Common myeloid progenitor, CD34-positive (primary cell): ENCODE data around the gene SPDYE2B. TPM values are rescaled to one million over a fixed set of nuclear protein-coding genes. Genes with fewer than 3 reads are reported as not detected.
"Not testable (repeated sequence)": the region's sequence is repeated elsewhere in the genome, so short reads cannot be mapped to it uniquely, and the experiment has no call there.

Experiments
- CTCF ChIA-PET: fragments of 350-600 bp; sonication (Branson Sonifier 250); formaldehyde crosslinking; loops from one replicate; lab custom pipeline; 2021; ENCODE audit warnings: antibody characterized with exemption; lab: Charles Lee
- POLR2A ChIA-PET: fragments of 350-600 bp; sonication (Branson Sonifier 250); formaldehyde crosslinking; loops from one replicate; lab custom pipeline; 2021; ENCODE audit warnings: antibody characterized with exemption; lab: Charles Lee
- DNase-seq, 3 donors: peaks; one replicate each; pipeline versions ENCODE4 v3.0.0 to v3.0.0-alpha.2; 2013
- H3K27ac ChIP-seq, 2 experiments: 1 replicate in 1 of 2; 2 replicates in 1 of 2; pipeline ENCODE4 v1.7.0; 2013; ENCODE audit warnings: inconsistent platforms in 2 of 2, low read length in 2 of 2, mild to moderate bottlenecking in 2 of 2, low read depth in 1 of 2, moderate library complexity in 1 of 2; ENCODE audit not compliant: severe bottlenecking in 2 of 2, insufficient read depth in 1 of 2, poor library complexity in 1 of 2
- H3K27me3 ChIP-seq, 5 experiments: replicated peaks in 2 of 5; 1 replicate in 3 of 5; 2 replicates in 2 of 5; pipeline versions ENCODE4 v1.6.1 to v1.7.0; 2013; ENCODE audit warnings: low read length in 4 of 5, mild to moderate bottlenecking in 2 of 5, moderate library complexity in 2 of 5, inconsistent platforms in 1 of 5; ENCODE audit not compliant: insufficient read depth in 5 of 5, control insufficient read depth in 4 of 5
- H3K36me3 ChIP-seq, 4 experiments: 1 replicate in 2 of 4; 2 replicates in 2 of 4; pipeline versions ENCODE4 v1.6.1 to v1.7.0; 2013; ENCODE audit warnings: low read length in 3 of 4, control low read depth in 1 of 4, mild to moderate bottlenecking in 1 of 4; ENCODE audit not compliant: control insufficient read depth in 4 of 4, insufficient read depth in 4 of 4
- H3K4me1 ChIP-seq, 4 experiments: 1 replicate in 3 of 4; 2 replicates in 1 of 4; pipeline versions ENCODE4 v1.6.1 to v1.7.1; 2013; ENCODE audit warnings: low read length in 3 of 4, mild to moderate bottlenecking in 3 of 4, control low read depth in 1 of 4, inconsistent platforms in 1 of 4, moderate library complexity in 1 of 4; ENCODE audit not compliant: control insufficient read depth in 4 of 4, insufficient read depth in 4 of 4; ENCODE audit errors: control extremely low read depth in 1 of 4
- H3K4me3 ChIP-seq, 7 experiments: 1 replicate in 4 of 7; 2 replicates in 3 of 7; pipeline versions ENCODE4 v1.5.1 to v1.7.0; 2013; ENCODE audit warnings: mild to moderate bottlenecking in 7 of 7, low read length in 6 of 7, moderate library complexity in 6 of 7, inconsistent platforms in 2 of 7, low read depth in 2 of 7, control low read depth in 1 of 7; ENCODE audit not compliant: insufficient read depth in 4 of 7, control insufficient read depth in 1 of 7; ENCODE audit errors: extremely low read depth in 1 of 7
- H3K9me3 ChIP-seq, 5 experiments: 1 replicate in 4 of 5; 2 replicates in 1 of 5; pipeline versions ENCODE4 v1.6.1 to v1.7.1; 2013; ENCODE audit warnings: low read length in 4 of 5, mild to moderate bottlenecking in 2 of 5, inconsistent platforms in 1 of 5, low read depth in 1 of 5, moderate library complexity in 1 of 5; ENCODE audit not compliant: control insufficient read depth in 4 of 5, insufficient read depth in 2 of 5; ENCODE audit errors: control extremely low read depth in 1 of 5
- WGBS: methylation state at CpG from one replicate; pipeline ENCODE4 v1.1.5; 2013; ENCODE audit not compliant: insufficient coverage; 5-methylcytosine and 5-hydroxymethylcytosine counted together
- polyA plus RNA-seq: library from polyadenylated mRNA; unstranded; fragments of 120-200 nt; gene quantifications from one replicate; pipeline ENCODE4 v1.2.1, GENCODE V29; 2013

SPDYE2B gene, protein sequence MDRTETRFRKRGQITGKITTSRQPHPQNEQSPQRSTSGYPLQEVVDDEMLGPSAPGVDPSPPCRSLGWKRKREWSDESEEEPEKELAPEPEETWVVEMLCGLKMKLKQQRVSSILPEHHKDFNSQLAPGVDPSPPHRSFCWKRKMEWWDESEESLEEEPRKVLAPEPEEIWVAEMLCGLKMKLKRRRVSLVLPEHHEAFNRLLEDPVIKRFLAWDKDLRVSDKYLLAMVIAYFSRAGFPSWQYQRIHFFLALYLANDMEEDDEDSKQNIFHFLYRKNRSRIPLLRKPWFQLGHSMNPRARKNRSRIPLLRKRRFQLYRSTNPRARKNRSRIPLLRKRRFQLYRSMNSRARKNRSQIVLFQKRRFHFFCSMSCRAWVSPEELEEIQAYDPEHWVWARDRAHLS
- polyA plus RNA-seq, result 0.66 TPM

DNA sequence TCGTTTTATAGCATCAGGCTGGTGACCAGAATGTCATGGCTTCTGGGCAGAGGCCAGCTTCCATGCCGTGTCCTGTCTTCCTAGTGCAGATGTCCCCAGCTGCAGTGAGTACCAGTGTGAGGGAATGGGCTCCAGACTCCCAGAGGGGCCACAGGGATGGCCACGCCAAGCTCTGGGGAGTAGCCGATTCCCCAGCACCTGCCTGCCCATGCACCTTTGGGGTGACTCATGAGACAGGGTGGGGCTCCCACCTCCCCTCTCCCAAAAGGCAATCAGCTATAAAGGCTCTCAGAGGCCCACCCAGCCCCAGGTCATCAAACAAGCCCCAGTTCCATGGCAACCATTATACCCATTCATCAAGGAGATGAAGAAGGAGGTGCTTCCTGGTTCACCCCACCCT is at the start of gene SPDYE2B:
Gene SPDYE2B, plus strand, starts transcription at position 396 of the 400 bp plus-strand sequence. CDS start 2,030 bp downstream, outside the sequence.
- no CpG with 5 or more reads among the region's 4 CpGs for WGBS
- POLR2A ChIA-PET, H3K36me3 ChIP-seq, H3K27ac ChIP-seq, H3K4me1 ChIP-seq, H3K9me3 ChIP-seq, H3K27me3 ChIP-seq, DNase-seq, CTCF ChIA-PET, H3K4me3 ChIP-seq: not testable (repeated sequence)

DNA sequence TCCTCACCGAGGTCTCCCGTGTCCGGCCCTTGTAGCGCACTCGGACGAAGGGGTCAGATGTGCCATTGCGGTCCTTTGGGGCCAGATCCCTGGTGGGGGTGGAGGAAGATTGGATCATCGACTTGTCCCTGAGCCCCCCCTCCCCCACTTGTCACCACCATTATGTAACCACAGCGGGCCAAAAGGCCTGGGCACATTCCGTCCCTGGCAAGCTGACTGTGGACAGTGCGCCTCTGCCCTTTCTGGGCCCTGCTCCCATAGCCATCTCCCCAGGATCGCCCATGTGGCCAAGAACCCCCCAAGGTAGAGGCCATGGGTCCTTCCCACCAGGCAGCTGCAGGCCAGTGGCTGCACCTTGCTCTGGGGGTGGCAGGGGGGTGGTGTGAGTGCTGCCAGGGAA is 47.8 kb upstream of the SPDYE2B start:
- H3K27ac ChIP-seq, DNase-seq, H3K4me1 ChIP-seq, H3K27me3 ChIP-seq, H3K36me3 ChIP-seq, POLR2A ChIA-PET, H3K9me3 ChIP-seq, H3K4me3 ChIP-seq, CTCF ChIA-PET: not testable (repeated sequence)
- WGBS, result no CpG with 5 or more reads among the region's 12 CpGs

DNA sequence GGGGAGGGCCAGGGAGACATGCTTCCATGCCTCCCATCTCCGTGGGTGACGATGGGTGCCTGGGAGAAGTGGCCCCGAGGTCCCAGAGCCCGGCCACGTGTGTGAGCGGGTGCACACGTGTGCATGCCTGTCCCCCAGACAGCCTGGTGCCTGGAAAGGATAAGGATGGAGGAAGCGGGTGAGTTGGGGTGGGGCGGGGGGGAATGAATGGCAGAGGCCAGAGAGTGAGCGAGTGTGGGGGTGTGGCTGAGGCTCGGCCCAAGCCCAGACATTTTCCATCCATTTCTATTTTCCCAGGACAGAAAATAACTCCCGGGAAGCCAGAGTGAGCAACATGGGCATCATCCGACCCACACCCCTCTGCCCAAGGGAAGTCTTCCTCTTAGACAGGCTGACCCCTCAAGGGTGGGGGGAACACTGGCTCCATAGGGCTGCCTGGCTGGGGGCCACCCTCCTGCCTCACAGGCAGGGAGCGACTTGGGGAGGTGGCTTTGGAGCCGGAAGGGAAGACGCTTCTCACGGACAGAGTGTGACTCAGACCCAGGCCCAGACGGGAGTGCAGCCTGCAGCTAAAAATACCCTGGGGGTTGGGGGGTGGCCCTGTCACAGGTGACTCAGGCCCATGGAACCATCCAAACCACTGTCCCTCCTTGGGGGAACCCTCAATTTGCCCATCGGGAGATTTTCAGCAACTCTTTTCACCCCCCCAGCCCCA is 45.5 kb upstream of the SPDYE2B start:
- H3K9me3 ChIP-seq, H3K27me3 ChIP-seq, H3K36me3 ChIP-seq, H3K4me1 ChIP-seq, POLR2A ChIA-PET, DNase-seq, H3K27ac ChIP-seq, CTCF ChIA-PET, H3K4me3 ChIP-seq: not testable (repeated sequence)
- no CpG with 5 or more reads among the region's 19 CpGs for WGBS

DNA sequence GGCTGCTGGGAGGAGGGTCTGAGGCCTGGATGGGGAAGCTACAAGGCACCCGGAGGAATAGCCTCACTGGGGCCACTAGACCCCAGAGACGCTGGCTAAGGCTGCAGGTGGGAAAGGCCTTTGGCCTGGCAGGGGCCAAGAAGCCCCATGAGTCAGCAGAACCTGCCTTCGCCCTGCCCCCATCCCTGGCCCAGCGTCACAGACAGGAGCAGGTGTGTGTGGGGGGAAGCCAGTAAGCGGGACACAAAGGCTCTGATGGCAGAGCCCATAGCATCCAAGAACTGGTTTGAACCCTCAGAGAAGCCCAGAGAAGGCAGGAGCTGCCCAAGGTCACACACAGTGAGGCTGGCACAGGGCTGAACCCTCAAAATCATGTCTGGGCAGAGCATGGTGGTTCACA is 43.3 kb upstream of the SPDYE2B start:
- H3K9me3 ChIP-seq, H3K4me3 ChIP-seq, H3K27me3 ChIP-seq, CTCF ChIA-PET, POLR2A ChIA-PET, H3K36me3 ChIP-seq, H3K4me1 ChIP-seq, DNase-seq, H3K27ac ChIP-seq: not testable (repeated sequence)
- no CpG with 5 or more reads among the region's 5 CpGs for WGBS

DNA sequence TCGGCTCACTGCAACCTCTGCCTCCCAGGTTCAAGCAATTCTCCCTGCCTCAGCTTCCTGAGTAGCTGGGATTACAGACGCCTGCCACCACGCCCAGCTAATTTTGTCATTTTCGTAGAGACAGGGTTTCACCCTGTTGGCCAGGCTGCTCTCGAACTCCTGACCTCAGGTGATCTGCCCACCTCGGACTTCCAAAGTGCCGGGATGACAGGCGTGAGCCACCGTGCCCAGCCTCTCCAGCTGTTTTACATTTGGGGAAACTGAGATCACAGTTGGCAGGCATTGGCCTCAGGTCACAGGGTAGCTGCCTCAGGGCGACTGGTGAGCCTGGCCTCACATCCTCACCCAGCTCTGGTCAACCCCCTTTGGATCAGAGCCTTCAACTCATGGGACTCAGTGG is 40.4 kb upstream of the SPDYE2B start:
- H3K36me3 ChIP-seq, H3K27ac ChIP-seq, CTCF ChIA-PET, DNase-seq, H3K9me3 ChIP-seq, H3K27me3 ChIP-seq, H3K4me1 ChIP-seq, POLR2A ChIA-PET, H3K4me3 ChIP-seq: not testable (repeated sequence)
- 100% methylated on average over 3 of the region's 10 CpGs for WGBS

DNA sequence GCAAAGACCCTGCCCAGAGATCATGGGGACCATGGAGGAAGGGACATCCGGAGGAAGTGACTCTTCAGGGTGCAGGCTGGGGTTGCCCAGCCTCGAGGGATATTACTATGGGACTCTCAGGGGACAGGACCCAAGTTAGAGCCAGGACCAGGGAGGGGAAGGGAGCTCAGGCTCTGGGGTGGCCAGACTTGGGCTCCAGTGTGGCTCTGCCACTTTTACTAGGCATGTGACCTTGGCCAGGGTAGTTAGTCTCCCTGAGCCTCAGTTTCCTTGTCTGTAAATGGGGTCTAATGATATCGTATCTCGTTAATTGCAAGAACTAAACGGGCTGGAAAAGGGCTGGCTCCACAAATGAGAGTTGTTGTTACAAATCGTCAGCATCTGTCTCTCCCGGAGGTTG is 39.7 kb upstream of the SPDYE2B start:
- H3K27me3 ChIP-seq, CTCF ChIA-PET, H3K4me1 ChIP-seq, H3K4me3 ChIP-seq, POLR2A ChIA-PET, H3K36me3 ChIP-seq, DNase-seq, H3K27ac ChIP-seq, H3K9me3 ChIP-seq: not testable (repeated sequence)
- no CpG with 5 or more reads among the region's 7 CpGs for WGBS

DNA sequence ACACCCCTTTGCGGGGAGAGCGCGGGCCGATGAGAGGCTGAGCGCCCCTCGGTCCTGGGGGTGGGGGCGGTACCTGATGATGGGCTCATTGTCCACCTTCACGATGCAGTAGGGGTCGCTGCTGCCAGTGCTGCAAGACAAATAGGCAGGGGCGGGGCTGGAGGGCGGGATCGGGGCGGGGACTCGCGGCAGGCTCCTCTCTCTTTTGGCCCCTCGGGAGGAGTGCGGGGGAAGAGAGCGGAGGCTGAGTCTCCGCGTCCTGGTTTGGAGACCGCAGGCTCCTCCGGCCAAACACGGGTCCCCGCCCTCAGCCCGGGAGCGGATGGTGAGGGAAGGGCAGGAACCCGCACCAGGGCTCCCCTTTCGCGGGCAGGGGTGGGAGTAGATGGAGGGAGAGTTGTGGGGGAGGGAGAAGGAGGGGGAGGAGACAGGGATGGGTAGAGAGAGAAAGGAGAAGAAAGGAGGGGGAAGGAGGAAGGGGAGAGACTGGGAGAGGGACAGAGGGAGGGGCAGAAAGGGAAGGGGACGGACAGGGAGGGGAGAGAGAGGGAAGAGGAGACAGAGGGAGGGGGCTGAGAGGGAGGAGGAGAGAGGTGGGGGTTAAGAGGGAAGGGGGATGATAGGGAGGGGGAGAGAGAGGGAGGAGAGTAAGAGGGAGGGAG is 39.0 kb upstream of the SPDYE2B start:
- H3K4me3 ChIP-seq, H3K27me3 ChIP-seq, CTCF ChIA-PET, H3K4me1 ChIP-seq, H3K27ac ChIP-seq, DNase-seq, H3K9me3 ChIP-seq, POLR2A ChIA-PET, H3K36me3 ChIP-seq: not testable (repeated sequence)
- no CpG with 5 or more reads among the region's 30 CpGs for WGBS
